GM19467 (cell line): ENCODE results near the gene RFX3.

Experiments used
- ATAC-seq: cut with Tn5 transposase; IDR thresholded peaks from one replicate; pipeline ENCODE4 v1.9.1; 2021; ENCODE audit warnings: mild to moderate bottlenecking, moderate library complexity; ENCODE audit not compliant: unreplicated experiment

Gene RFX3

DNA sequence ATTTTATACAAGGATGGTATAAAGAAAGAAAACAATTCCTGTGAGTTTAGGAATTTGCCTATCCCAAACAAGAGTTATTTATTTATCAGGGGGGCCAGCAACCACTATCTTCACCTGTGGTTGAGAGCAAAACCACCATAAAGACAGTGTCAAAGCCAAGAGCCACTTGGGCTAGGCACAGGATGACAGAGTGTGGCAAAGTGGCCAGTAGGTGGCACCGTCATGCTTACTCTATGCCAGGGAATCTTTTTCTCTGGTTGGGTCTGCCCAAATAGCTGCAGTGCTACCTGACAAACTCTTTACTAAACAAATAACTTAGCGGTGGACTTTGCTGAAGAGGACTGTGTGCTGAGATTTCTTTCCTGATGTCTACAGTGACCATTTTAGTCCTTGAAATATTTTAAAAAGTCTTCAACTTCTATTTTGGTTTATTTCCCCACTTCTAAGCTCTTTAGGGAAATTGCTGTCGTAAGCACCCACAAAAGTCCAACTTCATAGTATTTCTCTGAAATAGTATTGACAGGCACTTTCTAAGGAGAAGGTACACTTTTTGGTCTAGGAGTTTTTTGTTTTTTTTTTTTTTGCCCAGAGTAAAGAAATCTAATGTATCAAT is 285.0 kb downstream of the RFX3 start:
- ATAC-seq: peak; percentile 91

- ATAC-seq: no peak
These were observed 286.6 kb downstream of the RFX3 start for GRCh38 chr9:3239240-3239639.

- no peak for ATAC-seq
These were observed 287.6 kb downstream of the RFX3 start for GRCh38 chr9:3238236-3238635.

- ATAC-seq: no peak
These were observed 288.7 kb downstream of the RFX3 start for GRCh38 chr9:3237121-3237520.

DNA sequence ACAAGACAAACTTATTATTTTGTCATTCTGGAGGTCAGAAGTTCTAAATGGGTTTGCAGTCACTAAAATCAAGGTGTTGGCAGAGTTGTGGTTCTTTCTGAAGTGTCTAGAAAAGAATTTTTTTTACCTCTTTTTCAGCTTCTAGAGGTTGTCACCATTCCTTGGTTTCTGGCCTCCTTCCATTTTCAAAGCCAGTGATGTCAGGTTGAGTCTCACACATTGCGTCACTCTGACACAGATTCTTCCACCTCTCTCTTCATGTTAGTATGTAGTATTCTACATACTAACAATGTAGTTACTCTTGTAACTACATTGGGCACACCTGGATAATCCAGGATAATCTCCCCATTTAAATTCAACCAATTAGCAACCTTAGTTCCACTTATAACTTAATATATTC is 290.3 kb downstream of the RFX3 start:
- ATAC-seq: no peak

GRCh38 chr9:3224931-3225330 is 300.9 kb downstream of the RFX3 start:
- ATAC-seq: no peak

DNA sequence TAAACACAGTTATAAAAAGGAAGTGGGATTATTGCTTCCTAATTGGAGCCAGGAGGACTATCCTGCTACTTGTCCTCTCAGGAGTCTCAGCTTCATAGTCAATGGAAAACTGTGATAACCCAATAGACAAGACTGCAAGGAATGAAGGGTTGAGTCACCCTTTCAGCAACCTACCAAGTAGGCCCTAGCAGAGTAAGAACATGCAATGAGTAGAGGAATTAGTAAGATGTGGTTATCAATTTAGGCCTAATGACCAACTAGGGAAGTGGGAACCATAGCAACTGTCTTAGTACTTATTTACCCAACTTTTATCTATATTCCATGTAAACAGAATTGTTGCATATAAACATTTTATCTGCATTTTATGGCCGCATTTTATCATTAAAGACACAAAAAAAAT is 310.1 kb downstream of the RFX3 start:
- no peak for ATAC-seq

GRCh38 chr9:3214741-3215140 is 311.1 kb downstream of the RFX3 start:
- ATAC-seq: no peak

GRCh38 chr9:3205421-3206095 is 320.2 kb downstream of the RFX3 start:
- no peak for ATAC-seq

GRCh38 chr9:3200331-3200774 is 325.4 kb downstream of the RFX3 start:
- no peak for ATAC-seq

DNA sequence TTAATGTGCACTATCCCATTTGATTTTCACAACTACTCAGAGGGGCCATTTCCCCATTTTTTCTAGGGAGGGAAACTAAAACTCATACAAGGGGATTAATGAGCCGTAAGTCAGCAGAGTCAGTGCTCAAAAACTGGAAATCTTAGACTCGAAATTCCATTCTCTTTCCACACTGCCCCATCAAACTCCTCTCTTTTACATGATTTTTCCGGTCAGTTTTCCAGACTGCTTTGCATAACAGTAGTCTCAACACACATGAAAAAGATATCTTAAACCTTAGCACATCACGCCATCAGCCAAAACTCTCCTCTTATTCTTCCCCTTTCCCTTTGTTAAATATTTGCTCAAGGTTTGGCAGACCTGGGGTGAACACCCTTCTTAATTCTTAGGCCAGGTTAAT is 332.0 kb downstream of the RFX3 start:
- ATAC-seq: no peak

DNA sequence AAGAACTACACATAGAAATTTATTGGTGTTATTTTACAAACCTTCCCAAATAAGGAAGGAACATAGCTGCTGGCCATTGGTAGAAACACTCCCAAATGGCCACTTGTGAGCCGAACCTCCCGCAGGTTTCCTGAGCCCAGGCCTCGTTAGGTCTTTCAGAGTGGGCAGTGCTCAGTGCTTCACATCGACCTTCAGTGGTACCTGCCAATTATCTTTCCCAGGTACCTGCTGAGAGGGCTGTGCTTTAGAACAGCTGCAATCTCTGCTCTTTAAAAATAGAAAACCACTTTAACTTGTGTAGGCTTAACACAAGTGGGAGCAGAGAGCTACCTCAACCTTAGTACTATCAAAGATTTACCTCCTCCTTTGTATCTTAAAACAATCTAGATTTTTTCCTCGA is 334.1 kb downstream of the RFX3 start:
- no peak for ATAC-seq

DNA sequence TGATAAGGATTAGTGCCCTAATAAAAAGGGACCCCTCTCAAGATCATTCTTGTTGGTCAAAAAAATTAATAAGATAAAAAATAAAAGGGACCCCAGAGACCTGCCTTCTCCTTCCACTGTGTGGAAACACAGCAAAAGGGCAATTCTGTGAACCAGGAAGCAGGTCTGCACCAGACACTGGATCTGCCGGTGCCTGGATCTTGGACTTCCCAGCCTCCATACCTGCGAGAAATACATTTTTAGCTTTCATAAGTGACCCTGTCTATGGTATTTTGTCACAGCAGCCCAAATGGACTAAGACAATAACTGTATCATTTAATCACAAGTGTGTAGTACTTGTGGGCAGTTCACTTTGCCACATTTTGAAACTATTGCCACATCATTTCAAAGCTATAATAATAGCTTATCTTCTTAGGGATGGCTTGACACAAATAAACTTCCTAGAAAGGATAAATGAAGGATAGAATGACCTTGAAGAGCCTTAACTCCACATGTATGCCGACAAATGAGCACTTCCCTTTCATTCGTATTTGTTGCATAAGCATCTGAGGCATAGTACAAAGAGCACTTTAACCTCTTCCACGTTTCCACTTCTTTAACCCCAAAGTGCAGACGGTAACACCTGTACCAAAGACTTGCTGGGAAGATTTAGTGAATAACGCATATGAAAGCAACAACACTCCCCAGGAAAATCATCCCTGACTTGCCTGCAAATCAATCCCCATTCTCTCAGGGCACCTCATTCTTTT is 336.5 kb downstream of the RFX3 start:
- ATAC-seq: no peak

- no peak for ATAC-seq
These were observed 339.1 kb downstream of the RFX3 start for GRCh38 chr9:3186751-3187150.

GRCh38 chr9:3181049-3181953 is 344.5 kb downstream of the RFX3 start:
- peak; percentile 51 for ATAC-seq

DNA sequence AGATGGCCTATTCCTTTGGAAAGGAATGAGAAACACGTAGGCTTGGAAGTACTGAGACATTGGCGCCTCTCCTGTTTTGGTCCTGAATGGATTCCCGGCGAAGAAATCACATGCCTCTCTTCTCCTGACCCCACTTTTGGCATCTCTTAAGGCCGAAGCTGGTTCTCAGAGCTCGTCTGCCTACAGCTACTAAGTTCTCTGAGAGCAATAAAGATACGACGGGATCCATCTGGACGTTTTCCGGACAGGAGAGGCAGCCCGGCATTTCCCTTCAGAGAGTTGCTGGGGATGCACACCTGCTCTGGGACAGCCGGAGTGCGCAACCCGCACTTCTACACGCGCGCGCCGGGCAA is 345.1 kb downstream of the RFX3 start:
- ATAC-seq: no peak

DNA sequence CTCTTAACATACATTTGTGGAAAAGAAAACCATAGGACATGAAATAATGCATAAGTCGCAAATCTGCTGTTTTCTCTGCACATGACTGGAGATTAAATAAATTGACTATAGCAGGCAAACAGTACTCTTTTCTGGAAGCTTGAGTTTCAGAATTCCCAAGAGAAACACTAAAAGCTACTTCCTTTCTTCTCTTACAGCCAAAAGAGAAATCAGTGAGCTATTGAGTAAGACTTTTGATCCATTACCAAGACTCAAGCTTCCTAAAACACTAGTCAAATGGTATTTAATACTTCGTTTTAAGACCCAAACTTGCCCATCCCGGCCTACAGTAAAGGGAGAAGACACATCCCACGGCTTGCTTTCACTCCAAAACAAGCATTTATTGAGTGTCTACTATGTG is 346.1 kb downstream of the RFX3 start:
- no peak for ATAC-seq

DNA sequence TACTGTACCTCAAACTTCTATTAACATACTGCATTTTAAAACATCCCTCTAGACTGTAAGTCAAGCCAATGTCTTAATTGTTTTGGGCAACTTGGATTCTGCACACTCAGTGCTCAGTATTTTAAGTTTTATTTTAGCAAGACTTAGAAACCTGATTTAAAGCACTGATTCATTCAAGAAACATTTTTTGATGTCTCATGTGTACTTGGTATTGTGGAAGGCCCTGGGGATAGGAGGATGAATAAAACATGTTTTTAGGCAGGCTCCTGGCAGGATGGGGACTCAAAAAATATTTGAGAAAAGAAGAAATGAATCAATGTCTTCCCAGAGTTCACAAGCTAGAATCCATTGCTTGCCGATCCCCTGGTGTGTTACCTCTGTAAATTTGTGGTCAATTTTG is 347.9 kb downstream of the RFX3 start:
- ATAC-seq: no peak

- ATAC-seq: no peak
These were observed 348.5 kb downstream of the RFX3 start for GRCh38 chr9:3177146-3177761.

- no peak for ATAC-seq
These were observed 352.4 kb downstream of the RFX3 start for GRCh38 chr9:3173374-3173773.

DNA sequence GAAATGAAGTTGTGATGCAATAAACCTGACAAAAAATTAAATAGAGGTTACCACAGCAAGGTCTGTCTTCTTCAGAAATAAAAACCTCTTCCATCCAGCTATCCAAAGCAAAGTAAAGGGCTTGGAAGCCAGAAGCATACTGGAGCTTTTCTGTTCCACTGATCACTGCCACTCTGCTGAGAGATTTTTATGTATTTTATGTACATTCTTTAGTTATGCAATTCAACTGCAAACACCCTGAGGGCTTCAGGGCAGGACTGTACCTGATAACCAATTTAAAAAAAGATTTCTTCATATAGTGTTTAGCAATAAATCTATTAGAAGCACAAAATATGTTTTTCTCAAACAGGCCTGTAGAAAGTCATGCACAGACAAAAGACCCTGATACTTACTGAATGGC is 355.0 kb downstream of the RFX3 start:
- ATAC-seq: no peak
